ENCODE measurements around the gene ZBTB14.

ZBTB14 gene

DNA sequence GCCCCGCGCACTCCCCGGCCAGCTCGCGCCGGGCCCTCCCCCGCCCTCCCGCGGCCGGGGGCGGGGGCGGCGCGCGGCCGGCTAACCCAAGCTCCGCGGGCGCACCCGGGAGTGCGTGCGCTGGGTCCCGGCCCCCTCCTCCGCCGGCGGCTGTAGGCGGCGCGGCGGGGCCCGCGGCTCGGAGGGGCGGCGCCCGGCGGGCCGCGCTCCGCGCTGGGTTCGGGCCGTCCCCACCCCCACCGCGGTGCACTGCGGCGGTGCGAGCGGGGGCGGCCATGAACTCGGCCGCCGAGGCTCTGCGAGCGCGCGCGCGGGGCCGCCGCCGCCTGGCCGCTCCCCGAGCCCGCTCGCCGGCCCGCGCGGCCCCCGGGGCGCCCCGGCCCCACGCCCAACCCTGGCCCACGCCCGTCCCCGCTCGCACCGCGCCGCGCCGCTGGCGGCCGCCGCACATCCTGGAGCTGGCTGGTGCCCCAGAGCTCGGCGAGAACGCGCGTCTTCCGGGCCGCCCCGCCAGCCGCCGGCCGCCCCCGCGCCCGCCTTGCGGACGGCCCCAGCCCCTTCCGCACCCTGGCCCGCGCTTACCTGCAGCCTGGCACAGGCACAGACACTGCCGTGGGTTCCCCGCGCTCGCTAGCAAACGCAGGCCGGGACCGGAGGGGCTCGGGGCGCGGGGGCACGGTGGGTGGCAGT is at the start of gene ZBTB14:
Gene ZBTB14, minus strand, starts transcription at position 496 of the 690 bp plus-strand sequence. CDS start 2,480 bp downstream, outside the sequence.
- no peak for DNase-seq

- no peak for DNase-seq
Observed at GRCh38 chr18:5339202-5339834, 43.8 kb upstream of the ZBTB14 start.

DNA sequence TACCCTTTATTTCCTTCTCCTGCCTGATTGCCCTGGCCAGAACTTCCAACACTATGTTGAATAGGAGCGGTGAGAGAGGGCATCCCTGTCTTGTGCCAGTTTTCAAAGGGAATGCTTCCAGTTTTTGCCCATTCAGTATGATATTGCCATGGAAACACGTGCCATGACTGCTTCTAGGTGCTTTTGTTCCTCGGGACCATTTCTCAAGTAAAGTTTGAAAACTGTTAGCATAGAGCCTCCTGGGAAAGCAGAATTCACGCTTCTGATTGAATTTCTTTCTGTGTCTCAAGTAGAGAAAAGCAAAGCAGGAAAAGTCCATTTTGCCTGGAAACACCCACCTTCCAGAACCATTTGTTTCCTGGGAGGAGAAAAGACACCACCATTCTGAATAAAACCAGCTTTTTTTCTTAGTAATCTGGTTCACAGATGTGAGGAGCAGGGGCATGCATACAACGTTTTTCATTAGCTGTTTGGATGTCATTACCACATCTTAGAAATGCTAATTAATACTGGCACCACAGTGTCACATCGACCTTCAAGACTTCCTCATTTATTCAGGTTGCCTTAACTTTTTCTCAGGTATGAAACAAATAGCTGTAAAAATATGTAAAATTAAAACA is 39.0 kb upstream of the ZBTB14 start:
- no peak for DNase-seq

- DNase-seq, result no peak
Observed at GRCh38 chr18:5318061-5318700, 22.7 kb upstream of the ZBTB14 start.

DNA sequence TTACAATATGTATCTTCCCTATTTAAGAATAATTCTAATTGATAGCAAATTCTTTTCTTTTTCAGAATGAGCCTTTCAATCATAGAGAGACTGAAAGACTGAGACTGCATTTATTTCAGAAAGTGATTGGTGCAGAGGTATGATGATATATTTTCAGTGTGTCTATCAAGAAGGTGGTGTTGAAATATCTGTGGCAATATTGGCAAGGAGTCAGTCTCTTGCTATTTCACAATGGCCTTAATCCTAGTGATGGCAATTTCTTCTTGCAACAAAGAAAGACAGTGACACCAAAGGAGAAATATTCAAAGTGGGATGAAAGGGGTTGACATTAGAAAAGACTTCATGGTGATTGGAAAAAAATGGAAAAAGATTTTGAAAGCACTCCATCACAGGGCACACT is 21.7 kb upstream of the ZBTB14 start:
- no peak for DNase-seq

DNA sequence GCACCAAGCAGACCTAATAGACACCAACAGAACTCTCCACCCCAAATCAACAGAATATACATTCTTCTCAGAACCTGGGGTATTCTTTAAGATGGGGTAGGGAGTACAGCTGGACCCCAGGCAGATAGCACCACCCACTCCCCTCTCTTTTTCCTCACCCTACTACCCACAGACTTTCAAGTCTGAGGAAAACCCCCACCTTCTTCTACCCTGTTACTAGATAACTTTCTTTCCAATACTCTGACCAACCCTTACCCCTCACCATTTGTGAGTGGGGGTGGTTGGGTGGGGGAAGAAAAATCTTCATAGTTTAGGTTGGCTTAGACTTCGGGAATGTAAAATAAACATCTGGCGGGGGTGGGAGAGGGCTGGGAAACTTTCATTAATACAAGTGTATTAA is 20.3 kb upstream of the ZBTB14 start:
- no peak for DNase-seq

DNA sequence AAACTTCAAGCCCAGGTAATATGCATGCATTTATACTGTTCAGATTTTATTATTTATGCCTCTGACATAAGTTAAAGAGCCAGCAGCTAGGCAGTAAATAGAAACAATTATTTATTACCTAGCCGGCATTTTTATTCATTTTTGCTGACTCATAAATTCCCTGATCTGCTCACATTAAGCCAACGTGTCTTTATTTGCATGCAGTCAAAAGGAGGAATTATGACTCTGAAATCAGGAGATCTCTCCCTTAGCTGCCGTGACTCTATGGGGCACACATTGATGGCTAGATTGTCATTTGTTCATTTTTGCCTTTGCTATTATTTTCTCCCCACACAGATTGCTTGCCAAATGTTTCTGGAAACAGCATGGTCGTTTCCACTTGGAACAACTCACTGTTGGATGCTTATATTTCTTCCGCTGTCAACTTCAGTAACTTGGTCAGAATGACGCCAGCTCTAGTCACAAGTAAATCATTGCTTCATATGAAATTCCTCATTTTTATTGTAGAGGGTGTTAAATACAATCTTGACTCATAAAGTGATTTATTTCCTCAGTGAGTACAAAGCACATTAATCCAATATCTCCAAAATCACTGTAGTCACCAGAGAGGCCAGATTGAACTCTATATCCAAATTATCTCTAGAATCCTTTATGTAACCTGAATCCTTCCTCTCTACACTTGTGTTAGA is 15.9 kb upstream of the ZBTB14 start:
- DNase-seq, result no peak

DNA sequence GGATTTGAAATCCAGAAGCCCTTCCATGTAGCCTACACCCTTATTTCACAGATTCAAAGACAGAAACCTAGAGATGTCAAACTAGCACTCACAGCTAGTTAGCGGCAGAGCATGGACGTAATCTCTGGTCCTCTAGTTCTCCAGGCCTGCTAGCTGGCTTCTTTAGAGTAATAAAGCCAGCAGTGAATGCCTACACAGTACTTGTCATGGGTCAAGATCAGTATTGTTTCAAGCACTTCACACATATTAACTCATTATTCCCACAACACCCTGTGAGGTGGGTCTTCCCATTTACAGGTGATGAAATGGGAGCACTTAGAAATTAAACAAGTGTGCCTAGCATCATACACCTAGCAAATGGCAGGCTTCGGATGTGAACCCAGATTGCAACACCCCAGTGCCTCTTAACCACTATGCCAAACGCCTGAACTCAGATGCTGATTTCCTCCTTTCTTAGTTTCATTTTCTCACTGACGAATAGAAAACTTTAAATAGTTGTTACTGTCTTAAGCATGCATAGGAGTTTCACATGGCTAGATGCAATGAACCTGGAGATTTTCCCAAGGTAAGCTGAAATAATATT is 14.5 kb upstream of the ZBTB14 start:
- DNase-seq, result no peak

DNA sequence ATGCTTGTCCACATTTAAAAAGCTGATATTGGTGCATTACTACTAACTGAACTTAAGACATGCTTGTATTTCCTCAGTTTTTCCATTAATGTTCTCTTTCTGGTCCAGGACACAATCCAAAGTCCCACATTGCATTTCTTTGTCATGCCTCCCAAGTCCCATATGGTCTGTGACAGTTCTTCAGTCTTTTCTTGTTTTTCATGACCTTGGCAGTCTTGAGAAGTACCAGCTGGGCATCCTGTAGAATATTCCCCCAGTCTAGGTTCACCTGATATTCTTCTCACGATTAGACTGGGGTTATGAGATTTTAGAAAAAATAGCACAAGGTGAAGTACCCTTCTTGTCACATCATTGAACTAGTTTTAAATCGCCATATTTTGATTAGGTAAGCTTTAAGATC is 10.3 kb upstream of the ZBTB14 start:
- DNase-seq, result no peak

- no peak for DNase-seq
Observed at GRCh38 chr18:5304232-5304631, 8.7 kb upstream of the ZBTB14 start.

DNA sequence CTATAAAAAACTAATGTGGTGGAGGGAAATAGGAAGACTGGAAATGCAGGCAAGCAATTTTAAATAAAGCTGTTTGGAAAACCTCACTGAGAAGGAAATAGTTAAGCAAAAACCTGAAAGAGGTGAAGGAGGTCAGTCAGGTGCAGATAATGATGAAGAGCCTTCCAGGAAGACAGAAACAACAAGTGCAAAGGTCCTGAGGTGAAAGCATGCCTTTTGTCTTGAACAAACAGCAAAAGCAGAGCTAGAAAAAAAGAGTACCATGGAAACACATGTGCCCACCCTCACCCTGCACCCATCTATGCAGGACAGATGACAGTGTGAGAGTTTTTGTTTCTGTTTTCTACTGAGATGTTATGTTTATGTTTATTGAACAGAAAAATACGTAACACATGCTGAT is 8.1 kb upstream of the ZBTB14 start:
- no peak for DNase-seq

- DNase-seq, result no peak
Observed at GRCh38 chr18:5302606-5303005, 7.1 kb upstream of the ZBTB14 start.

DNA sequence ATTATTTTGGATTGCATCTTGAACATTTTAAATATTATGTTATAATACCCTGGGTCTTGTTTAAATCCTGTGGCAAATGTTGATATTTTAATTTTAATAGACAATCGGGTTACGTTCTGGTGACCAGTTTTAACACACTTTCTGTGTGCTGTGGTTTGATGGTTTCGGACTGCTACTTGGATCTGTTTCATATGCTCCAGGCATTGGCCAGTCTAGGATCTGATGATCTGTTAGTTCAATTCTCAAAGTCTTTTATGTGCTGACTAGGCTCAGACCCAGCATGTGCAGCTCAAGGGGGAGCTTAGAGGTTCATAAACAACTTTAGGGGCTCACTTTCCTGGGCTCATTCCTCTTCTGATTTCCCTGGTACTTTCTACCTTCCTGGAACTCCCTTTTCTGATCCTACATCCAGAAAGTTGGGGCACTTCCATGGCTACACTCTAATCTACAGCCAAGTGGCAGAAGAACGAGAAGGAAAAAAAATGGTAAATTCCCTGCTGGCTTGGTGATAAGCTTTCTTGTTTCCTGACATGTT is 5.0 kb upstream of the ZBTB14 start:
- no peak for DNase-seq

- no peak for DNase-seq
Observed at GRCh38 chr18:5298156-5298852, 2.8 kb upstream of the ZBTB14 start.

DNA sequence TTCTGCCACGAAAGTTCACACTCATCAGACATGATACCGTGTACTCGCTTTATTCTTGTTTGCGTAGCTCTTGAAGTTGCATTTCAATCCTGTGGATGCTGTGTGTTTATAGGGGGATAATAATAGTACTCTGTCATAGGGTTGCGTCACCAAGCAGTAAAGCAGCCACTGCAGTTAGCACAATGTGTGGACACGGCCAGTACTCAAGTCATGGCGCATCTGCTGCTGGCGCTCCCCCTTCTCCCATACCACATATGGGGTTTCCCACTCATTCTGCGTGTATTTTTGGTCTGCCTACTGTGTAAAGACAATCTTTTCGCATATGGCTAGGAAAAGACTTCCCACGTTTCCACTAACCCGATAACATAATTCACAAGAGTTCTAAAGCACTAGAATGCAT is 2.1 kb upstream of the ZBTB14 start:
- no peak for DNase-seq

DNA sequence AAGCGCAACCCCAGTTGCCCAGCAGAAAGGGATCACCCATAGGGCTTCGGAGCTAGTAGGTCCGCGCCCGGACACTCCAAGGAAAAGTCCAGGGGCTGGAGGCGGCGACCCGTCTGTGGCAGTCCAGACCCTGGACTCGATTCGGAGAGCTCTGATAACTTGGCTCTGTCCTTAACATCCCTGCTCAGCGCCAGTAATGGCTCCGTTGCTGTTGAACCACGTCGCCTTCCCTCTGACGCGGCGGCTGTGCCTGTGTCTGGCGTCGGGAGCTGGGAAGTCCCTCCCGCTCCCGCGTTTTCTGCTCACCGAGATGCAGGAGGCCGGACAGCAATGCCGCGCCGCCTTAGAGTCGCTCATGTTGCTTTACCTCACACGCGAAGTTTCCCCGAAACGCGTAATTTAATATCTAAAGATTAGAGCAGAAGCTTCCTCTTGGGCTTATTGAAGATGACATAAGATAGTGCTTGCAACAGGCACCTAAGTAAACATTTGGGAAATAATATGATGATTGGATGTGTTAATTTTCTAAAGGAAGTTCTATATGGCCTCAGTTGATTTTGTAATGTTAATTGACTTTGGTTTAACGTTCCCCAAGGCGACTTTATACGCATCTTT is 1.3 kb upstream of the ZBTB14 start:
- DNase-seq, result peak; percentile 70

GRCh38 chr18:5295981-5296705 is 617 bp upstream of the ZBTB14 start:
- peak; percentile 83 for DNase-seq

DNA sequence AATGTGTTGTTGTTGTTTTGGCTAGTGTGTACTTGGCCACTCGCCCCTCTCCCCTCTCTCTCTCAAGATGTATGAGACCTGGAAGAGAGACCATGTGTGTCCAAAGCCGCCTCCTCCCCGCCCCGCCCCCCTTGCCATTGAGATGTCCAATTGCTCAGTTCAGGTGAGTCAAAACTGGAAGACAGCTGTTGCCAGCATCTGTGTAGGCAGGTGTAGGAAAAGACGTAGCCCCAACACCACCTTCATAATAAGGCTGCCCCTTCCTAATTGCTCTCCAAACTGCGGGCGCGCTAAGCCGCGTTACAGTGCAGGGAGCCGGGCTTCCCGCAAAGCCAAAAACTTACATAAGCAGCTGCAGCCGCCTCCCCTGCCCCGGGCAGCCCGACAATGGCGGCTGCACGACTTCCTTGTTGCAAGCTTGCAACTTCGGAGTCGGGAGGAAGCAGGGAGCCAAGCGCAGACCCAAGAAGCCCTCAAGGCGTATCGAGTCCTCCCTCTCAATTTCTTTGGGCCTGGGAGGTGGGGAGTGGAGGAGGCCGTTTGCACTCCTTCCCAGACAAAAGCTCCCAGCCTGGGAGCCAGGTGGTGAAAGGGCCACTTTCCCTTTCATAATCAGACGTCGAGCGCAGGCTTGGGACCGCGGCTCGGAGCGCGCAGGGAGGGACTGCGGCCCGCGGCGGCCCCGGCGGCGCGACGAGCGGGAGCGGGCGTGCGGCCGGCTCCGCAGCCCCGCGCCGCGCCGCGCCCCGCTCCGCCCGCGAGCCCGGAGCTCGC is 882 bp downstream of the ZBTB14 start:
- DNase-seq, result peak; percentile 17

- DNase-seq, result no peak
Observed at GRCh38 chr18:5294113-5294456, 1.4 kb downstream of the ZBTB14 start.

DNA sequence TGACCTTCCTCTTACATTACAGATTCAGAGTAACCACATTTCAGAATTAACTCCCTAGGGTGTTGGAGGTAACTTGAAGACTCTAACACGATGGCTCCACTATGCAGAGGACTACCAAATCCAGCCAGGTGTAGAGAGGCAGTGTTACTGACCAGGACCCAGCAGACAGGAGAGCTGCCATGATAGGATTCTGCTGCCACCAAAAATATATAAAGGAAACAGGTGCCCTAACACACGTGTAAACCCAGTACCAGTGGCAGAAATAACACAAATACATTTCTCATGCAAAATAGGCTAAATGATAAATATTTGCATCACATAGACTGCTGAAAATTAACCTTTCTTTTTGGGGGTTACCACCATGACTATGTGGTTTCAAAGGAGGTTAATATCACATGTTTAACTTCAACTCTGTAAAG is 7.0 kb downstream of the ZBTB14 start:
- DNase-seq, result no peak

Measured in NCI-H748 treated with DMSO at 0.1 percent for 48 hours (cell line).